K562 (cell line): ENCODE results near the gene RNU2-63P. TPM values are rescaled to one million over a fixed set of nuclear protein-coding genes. Genes with fewer than 3 reads are reported as not detected.
A peak's percentile ranks its signal among the peaks of the same experiment; 100 is the strongest.
"Not testable (repeated sequence)": the region's sequence is repeated elsewhere in the genome, so short reads cannot be mapped to it uniquely, and the experiment has no call there.

Experiments used
- ATAC-seq: fragments of 200-7000 bp; cut with Tn5 transposase; 3 replicates; pipeline ENCODE4 v1.9.1; 2020; ENCODE audit warnings: moderate library complexity
- BruUV-seq: library from RNA; stranded (reverse); fragments of 400-500 nt; replicated peaks from 2 replicates; lab custom pipeline; 2021; lab: Mats Ljungman, UMichigan
- CTCF ChIA-PET: fragments of 300-600 bp; formaldehyde crosslinking; extraction: SDS; loops from one replicate; lab custom pipeline; 2021; ENCODE audit warnings: low intra/inter-chr PET ratio; lab: Yijun Ruan, JAX
- POLR2A ChIA-PET: fragments of 300-600, 350-650 bp; sonication (Branson Sonifier 250); formaldehyde crosslinking; extraction: SDS; loops from one replicate; lab custom pipeline; 2021; ENCODE audit warnings: antibody characterized with exemption, inconsistent platforms; lab: Yijun Ruan, JAX
- DNase-seq, 4 experiments: peaks; one replicate each; pipeline versions ENCODE4 v3.0.0 to v3.0.0-alpha.2; 2011 to 2018; ENCODE audit warnings: low spot score in 3 of 4, mixed read lengths in 3 of 4; ENCODE audit errors: extremely low read depth in 1 of 4
- FAIRE-seq: peaks from 2 replicates; lab custom pipeline; 2011; peaks lifted over from hg19 to GRCh38; lab: Jason Lieb, UNC
- H2AFZ ChIP-seq: 2 replicates; pipeline ENCODE4 v1.6.0; 2011; ENCODE audit warnings: low read depth, low read length, control low read depth, inconsistent platforms
- H3K27ac ChIP-seq: fragments of 200-600 bp; 3 replicates; pipeline ENCODE4 v1.8.0; 2011; ENCODE audit warnings: low read depth, mild to moderate bottlenecking, control low read depth, inconsistent platforms, low read length, moderate library complexity, mixed read lengths; ENCODE audit errors: extremely low read depth
- H3K27me3 ChIP-seq, 2 experiments: fragments of 300-600 bp in 1 of 2; 2 replicates in 1 of 2; 3 replicates in 1 of 2; pipeline versions ENCODE4 v1.6.0 to v1.8.0; 2011; ENCODE audit warnings: inconsistent platforms in 2 of 2, low read length in 2 of 2, mild to moderate bottlenecking in 1 of 2, mixed read lengths in 1 of 2, moderate library complexity in 1 of 2; ENCODE audit not compliant: control insufficient read depth in 2 of 2, insufficient read depth in 2 of 2
- H3K36me3 ChIP-seq: fragments of 300-600 bp; 3 replicates; pipeline ENCODE4 v1.8.0; 2011; ENCODE audit warnings: mild to moderate bottlenecking, low read length, inconsistent platforms; ENCODE audit not compliant: control insufficient read depth, insufficient read depth
- H3K4me1 ChIP-seq, 2 experiments: fragments of 200-600 bp in 1 of 2; replicated peaks in 1 of 2; 2 replicates in 1 of 2; 3 replicates in 1 of 2; pipeline versions ENCODE4 v1.5.1 to v1.8.0; 2011; ENCODE audit warnings: inconsistent platforms in 2 of 2, low read length in 2 of 2, mild to moderate bottlenecking in 1 of 2, mixed read lengths in 1 of 2, moderate library complexity in 1 of 2; ENCODE audit not compliant: control insufficient read depth in 2 of 2, insufficient read depth in 2 of 2
- H3K4me2 ChIP-seq: 2 replicates; pipeline ENCODE4 v1.6.1; 2011; ENCODE audit warnings: low read length, control low read depth, inconsistent platforms, mixed read lengths; ENCODE audit not compliant: insufficient read depth
- H3K4me3 ChIP-seq: fragments of 200-600 bp; sonication (generic), shearing (Covaris generic); 2 replicates; pipeline ENCODE4 v1.5.1; 2016; ENCODE audit warnings: control low read depth, inconsistent platforms
- H3K79me2 ChIP-seq: fragments of 200-600 bp; 3 replicates; pipeline ENCODE4 v1.8.0; 2011; ENCODE audit warnings: low read length, inconsistent platforms; ENCODE audit not compliant: control insufficient read depth, insufficient read depth
- H3K9ac ChIP-seq, 2 experiments: 2 replicates each; pipeline versions ENCODE4 v1.6.0 to v1.6.1; 2011; ENCODE audit warnings: low read depth in 2 of 2, low read length in 2 of 2, control low read depth in 1 of 2, inconsistent platforms in 1 of 2, mild to moderate bottlenecking in 1 of 2, mixed read lengths in 1 of 2; ENCODE audit not compliant: insufficient read depth in 1 of 2
- H3K9me1 ChIP-seq: one replicate; pipeline ENCODE4 v1.6.0; 2011; ENCODE audit warnings: inconsistent platforms, mild to moderate bottlenecking, low read length, moderate library complexity; ENCODE audit not compliant: control insufficient read depth, insufficient read depth
- H3K9me3 ChIP-seq: replicated peaks from 2 replicates; pipeline ENCODE4 v1.5.1; 2011; ENCODE audit warnings: low read depth, low read length, inconsistent platforms; ENCODE audit not compliant: control insufficient read depth, insufficient read depth
- H4K20me1 ChIP-seq: replicated peaks from 2 replicates; pipeline ENCODE4 v1.6.1; 2011; ENCODE audit warnings: low read length, inconsistent platforms, mixed read lengths; ENCODE audit not compliant: control insufficient read depth, insufficient read depth
- DEAF1 ChIP-seq: fragments of 450-650 bp; formaldehyde crosslinking; IDR thresholded peaks from 2 replicates; pipeline ENCODE4 v1.4.0; 2020; ENCODE audit warnings: mild to moderate bottlenecking, moderate library complexity
- EGR1 ChIP-seq: fragments of 450-650 bp; conservative IDR thresholded peaks from 2 replicates; pipeline ENCODE4 v1.6.1; 2017; ENCODE audit warnings: mild to moderate bottlenecking
- ZNF263 ChIP-seq: sonication (generic); formaldehyde crosslinking; IDR thresholded peaks from 2 replicates; pipeline ENCODE4 v1.8.0; 2022; ENCODE audit warnings: mild to moderate bottlenecking, missing genetic modification reagents, borderline replicate concordance
- ZNF695 ChIP-seq: fragments of 450-650 bp; formaldehyde crosslinking; IDR thresholded peaks from 2 replicates; pipeline ENCODE4 v1.4.0; 2020; ENCODE audit warnings: mild to moderate bottlenecking, moderate library complexity
- whole genome bisulfite sequencing: fragments of 100-300 bp; shearing (Covaris generic); methylation state at CpG from one replicate; pipeline ENCODE4 v1.1.6; 2016; ENCODE audit warnings: low coverage, mixed read lengths; ENCODE audit not compliant: insufficient coverage; ENCODE audit errors: missing lambda C conversion rate; 5-methylcytosine and 5-hydroxymethylcytosine counted together
- in situ Hi-C: fragments of 300-500 bp; cut with MboI; formaldehyde crosslinking; loops from 4 replicates; pipeline ENCODE4 v1.15.0; 2018; ENCODE audit warnings: inconsistent platforms, mixed read lengths
- intact Hi-C: fragments of 100-400 bp; cut with micrococcal nuclease; formaldehyde crosslinking; loops from 2 replicates; pipeline ENCODE4 v1.14.2; 2022
- polyA plus RNA-seq, 8 experiments: library from polyadenylated mRNA; depleted of rRNA in 4 of 8; stranded (reverse) in 5 of 8; unstranded in 3 of 8; fragments of >200 nt; fragmentation: Nextera tagmentation in 2 of 8; fragmentation: Illumina TruSeq in 1 of 8; extraction: Ambion mirVana in 2 of 8; extraction: Trizol in 1 of 8; gene quantifications; 2 replicates each; pipeline versions ENCODE4 v1.2.1 to v1.2.3, GENCODE V29; 2011 to 2014; ENCODE audit warnings: inconsistent platforms in 1 of 8, missing spikeins in 1 of 8
- total RNA-seq, 7 experiments: library from RNA; depleted of rRNA in 6 of 7; stranded (reverse); fragments of >200 nt in 6 of 7; fragmentation: Illumina TruSeq in 2 of 7; extraction: Trizol in 2 of 7; gene quantifications; 2 replicates each; pipeline versions ENCODE4 v1.2.1 to v1.2.3, GENCODE V29; 2011 to 2021; ENCODE audit warnings: low replicate concordance in 1 of 7

Gene RNU2-63P
- total and polyA plus RNA-seq, 9 of the 15 experiments (the other 6 are each of a cell fraction or from before 2014, with no cell fraction given), result 5.8 to 253 (median 169) TPM; not detected in 4

DNA sequence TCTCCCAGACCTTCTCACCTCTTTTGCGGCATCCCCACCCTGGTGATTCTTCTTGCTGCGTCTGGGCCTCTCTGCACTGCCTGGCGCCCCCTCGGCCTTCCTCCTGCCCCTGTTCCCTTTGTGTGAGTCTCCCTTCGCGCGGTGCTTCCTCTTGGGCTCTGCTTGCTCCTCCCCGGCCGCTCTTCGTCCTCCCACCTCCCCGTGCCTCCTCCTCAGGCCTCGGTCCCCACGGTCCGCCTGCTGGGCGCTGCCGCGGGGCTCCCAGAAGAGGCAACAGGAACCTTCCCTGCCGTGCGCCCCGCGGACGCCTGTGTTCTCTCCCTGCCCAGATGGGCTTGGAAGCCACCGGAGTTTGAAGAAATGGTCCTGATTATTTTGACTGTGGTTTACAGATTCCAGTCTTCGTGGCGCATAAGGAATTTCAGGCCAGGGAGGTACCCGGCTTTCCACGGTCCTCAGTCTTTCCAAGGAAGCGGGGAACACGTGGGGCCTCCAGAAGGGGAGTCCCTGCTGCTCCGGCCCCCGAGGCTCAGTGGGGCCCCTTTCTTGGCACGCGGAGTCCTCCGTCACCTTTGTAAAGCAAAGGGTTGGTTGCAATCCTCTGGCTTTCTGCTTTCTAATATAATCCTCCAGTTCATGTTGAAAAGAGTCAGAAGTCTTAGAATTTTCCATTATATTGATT lies 13.1 kb downstream of the RNU2-63P start:
- FAIRE-seq, result no peak
- Histone ChIP-seq H3K4me2 (no peak overlapping the region), H3K9ac (peak overlapping the region in 1 of 2 experiments; percentile 48; a peak in 2 of 4 replicates), H3K9me1 (no peaks in the 10 kb centered on the region), H3K9me3 (no peaks in the 10 kb centered on the region), H3K36me3 (no peaks in the 10 kb centered on the region), H3K79me2 (no peaks in the 10 kb centered on the region), H3K4me1 (peaks cover 0 to 6% of the 10 kb centered on the region in 2 experiments; a peak in 2 of 5 replicates), H4K20me1 (no peaks in the 10 kb centered on the region), H2AFZ (peak overlapping the region; percentile 32; the same call in 1 of the 2 replicates), H3K27ac (no peak overlapping the region), H3K4me3 (no peak overlapping the region), H3K27me3 (no peaks in the 10 kb centered on the region)
- 44% methylated on average over 33 of the region's 34 CpGs for WGBS
- no TSS peak for BruUV-seq
- ChIA-PET POLR2A (interaction anchor here (1.5 to 5.0 kb wide), 2 partner anchors 12 to 13 kb away, joined by 8 to 24 read pairs; partner anchors contain the start of gene RNU2-63P), CTCF (interaction anchor here (1.3 kb wide), 1 partner anchor 157 kb away, joined by 6 read pairs; no protein-coding TSS in a partner anchor)
- in situ Hi-C loops (loop anchor here (25.0 kb wide), 2 partner anchors 516 to 766 kb away; no protein-coding TSS in a partner anchor), intact Hi-C loops (no loop called here)
- no peak; the same call in 2 of the 3 replicates for ATAC-seq
- peak; percentile 77 for TF ChIP-seq ZNF263 (CRISPR knock-in tag)
- TF ChIP-seq ZNF695 (CRISPR knock-in tag), result no peak
- no peak for DNase-seq

GRCh38 chr2:88002359-88002707 lies 14.0 kb downstream of the RNU2-63P start:
- Histone ChIP-seq H3K27me3 (no peaks in the 10 kb centered on the region), H3K79me2 (no peaks in the 10 kb centered on the region), H3K4me3 (no peak overlapping the region), H4K20me1 (no peaks in the 10 kb centered on the region), H2AFZ (no peak overlapping the region), H3K9ac (no peak overlapping the region), H3K4me2 (no peak overlapping the region), H3K27ac (no peak overlapping the region), H3K36me3 (no peaks in the 10 kb centered on the region), H3K4me1 (peaks cover 0 to 6% of the 10 kb centered on the region in 2 experiments; a peak in 2 of 5 replicates), H3K9me1 (no peaks in the 10 kb centered on the region), H3K9me3 (no peaks in the 10 kb centered on the region)
- WGBS, result 65% methylated on average over 6 of the region's 6 CpGs
- BruUV-seq, result no TSS peak
- intact Hi-C loops (no loop called here), in situ Hi-C loops (loop anchor here (25.0 kb wide), 2 partner anchors 515 to 765 kb away; no protein-coding TSS in a partner anchor)
- CTCF ChIA-PET, result interaction anchor here (1.2 to 1.3 kb wide), 2 partner anchors 158 kb away, joined by 4 to 6 read pairs; no protein-coding TSS in a partner anchor
- DNase-seq, result no peak
- no peak for ATAC-seq
- no peak for FAIRE-seq
- POLR2A ChIA-PET, result interaction anchor here (1.5 kb wide), 1 partner anchor 13 kb away, joined by 8 read pairs; the partner anchor contains the start of gene RNU2-63P
- TF ChIP-seq DEAF1 (no peak), EGR1 (0 out of 2 replicates have a peak, but pooled peaks have one; percentile 5)

DNA sequence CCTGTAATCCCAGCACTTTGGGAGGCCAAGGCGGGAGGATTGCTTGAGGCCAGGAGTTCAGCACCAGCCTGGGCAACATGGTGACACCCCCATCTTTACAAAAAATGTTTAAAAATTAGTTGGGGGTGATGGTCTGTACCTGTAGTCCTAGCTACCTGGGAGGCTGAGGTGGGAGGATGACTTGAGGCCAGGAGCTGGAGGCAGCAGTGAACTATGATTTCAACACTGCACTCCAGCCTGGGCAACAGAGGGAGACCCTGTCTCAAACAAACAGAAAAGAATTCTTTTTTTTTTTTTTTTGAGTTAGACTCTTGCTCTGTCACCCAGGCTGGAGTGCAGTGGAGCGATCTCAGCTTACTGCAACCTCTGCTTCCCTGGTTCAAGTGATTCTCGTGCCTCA lies 15.9 kb downstream of the RNU2-63P start:
- H2AFZ ChIP-seq, H3K4me2 ChIP-seq, H3K9me1 ChIP-seq, BruUV-seq, ATAC-seq, CTCF ChIA-PET, DNase-seq, H3K4me3 ChIP-seq, H3K36me3 ChIP-seq, intact Hi-C loops, H3K79me2 ChIP-seq, POLR2A ChIA-PET, H3K27me3 ChIP-seq, H3K9ac ChIP-seq, H3K9me3 ChIP-seq, H3K4me1 ChIP-seq, FAIRE-seq, H4K20me1 ChIP-seq, H3K27ac ChIP-seq: not testable (repeated sequence)
- 32% methylated on average over 3 of the region's 3 CpGs for WGBS
- in situ Hi-C loops, result loop anchor here (25.0 kb wide), 2 partner anchors 513 to 763 kb away; no protein-coding TSS in a partner anchor
